ENCODE data around the gene PTPN6. TPM values are rescaled to one million over a fixed set of nuclear protein-coding genes. Genes with fewer than 3 reads are reported as not detected.

The PTPN6 gene
- total and polyA plus RNA-seq, 2 of the 13 experiments (the other 11 are each of a cell fraction or from before 2014, with no cell fraction given), result 10.5 to 10.6 TPM

GRCh38 chr12:6981152-6982052, 30.2 kb downstream of the PTPN6 start (continued):
- TF ChIP-seq FOXJ3 (CRISPR knock-in tag; IDR thresholded peaks at IDR 0.05; ENCODE audit: borderline replicate concordance) (peak; percentile 77; the same call in 1 of the 2 replicates), ZNF496 (CRISPR knock-in tag; IDR thresholded peaks at IDR 0.05; ENCODE audit: insufficient replicate concordance) (no peak), XBP1 (CRISPR knock-in tag; IDR thresholded peaks at IDR 0.05) (no peak), NRL (CRISPR knock-in tag; IDR thresholded peaks at IDR 0.05; ENCODE audit: borderline replicate concordance) (no peak), ZNF350 (CRISPR knock-in tag; IDR thresholded peaks at IDR 0.05; ENCODE audit: borderline replicate concordance, low read depth) (no peak), HDAC2 (CRISPR knock-in tag; IDR thresholded peaks at IDR 0.05) (peak; percentile 81), ZNF136 (CRISPR knock-in tag; IDR thresholded peaks at IDR 0.05; ENCODE audit: low read depth) (no peak), HNRNPUL1 (IDR thresholded peaks at IDR 0.05; ENCODE audit: low read depth, low read length) (no peak), RXRA (CRISPR knock-in tag; IDR thresholded peaks at IDR 0.05) (0 out of 2 replicates have a peak, but pooled peaks have one; percentile 18), DZIP1 (CRISPR knock-in tag; IDR thresholded peaks at IDR 0.05) (no peak), ZNF879 (CRISPR knock-in tag; IDR thresholded peaks at IDR 0.05) (0 out of 2 replicates have a peak, but pooled peaks have one; percentile 55), ARNT (IDR thresholded peaks at IDR 0.05) (no peak), ZBTB7B (CRISPR knock-in tag; IDR thresholded peaks at IDR 0.05) (0 out of 2 replicates have a peak, but pooled peaks have one; percentile 46), E2F1 (CRISPR knock-in tag; IDR thresholded peaks at IDR 0.05) (no peak), ZNF614 (CRISPR knock-in tag; IDR thresholded peaks at IDR 0.05; ENCODE audit: borderline replicate concordance) (no peak; the same call in 1 of the 2 replicates), ZZZ3 (CRISPR knock-in tag; IDR thresholded peaks at IDR 0.05; ENCODE audit: borderline replicate concordance) (no peak), NFAT5 (CRISPR knock-in tag; IDR thresholded peaks at IDR 0.05) (no peak), PHF20 (CRISPR knock-in tag; IDR thresholded peaks at IDR 0.05) (no peak)
